GM21529 (cell line): ENCODE results near the gene WDR54.
A peak's percentile ranks its signal among the peaks of the same experiment; 100 is the strongest.

ENCODE experiments used
- ATAC-seq: cut with Tn5 transposase; IDR thresholded peaks from one replicate; pipeline ENCODE4 v1.9.1; 2021; ENCODE audit not compliant: unreplicated experiment

WDR54 gene, protein sequence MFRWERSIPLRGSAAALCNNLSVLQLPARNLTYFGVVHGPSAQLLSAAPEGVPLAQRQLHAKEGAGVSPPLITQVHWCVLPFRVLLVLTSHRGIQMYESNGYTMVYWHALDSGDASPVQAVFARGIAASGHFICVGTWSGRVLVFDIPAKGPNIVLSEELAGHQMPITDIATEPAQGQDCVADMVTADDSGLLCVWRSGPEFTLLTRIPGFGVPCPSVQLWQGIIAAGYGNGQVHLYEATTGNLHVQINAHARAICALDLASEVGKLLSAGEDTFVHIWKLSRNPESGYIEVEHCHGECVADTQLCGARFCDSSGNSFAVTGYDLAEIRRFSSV

DNA sequence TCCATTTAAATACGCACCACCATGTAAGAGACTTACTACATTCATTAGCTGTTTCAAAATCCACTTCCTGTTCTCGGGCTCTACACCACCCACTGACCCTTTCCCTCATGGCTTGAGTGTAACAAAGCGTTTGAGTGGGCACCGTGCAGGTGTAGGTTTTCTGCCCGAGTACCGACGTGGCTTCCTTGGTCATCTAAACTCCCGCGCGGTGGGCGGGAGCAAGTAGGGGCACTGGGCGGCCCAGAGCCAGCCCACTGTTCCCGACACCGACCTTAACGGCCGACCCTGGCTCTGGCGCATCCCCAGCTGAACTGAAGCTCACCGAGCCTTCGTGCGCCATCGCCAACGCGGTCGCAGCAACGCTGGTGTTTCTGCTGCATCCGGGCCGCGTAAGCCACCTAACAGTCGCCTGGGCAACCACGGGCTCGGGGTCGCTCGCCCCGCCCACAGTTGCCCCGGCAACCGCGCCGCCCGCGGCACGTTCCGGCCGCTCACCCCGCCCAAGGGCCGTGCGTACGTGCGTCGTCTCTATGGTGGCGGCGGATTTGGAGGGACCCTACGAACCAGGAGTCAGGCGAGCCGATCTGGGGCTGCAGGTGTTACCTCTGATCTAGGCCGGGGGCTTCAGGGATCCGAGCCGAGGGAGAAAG is at the start of gene WDR54, which contains the start of gene C2orf81:
TSS of gene WDR54 (plus strand) at position 510 of the 650 bp plus-strand sequence. CDS start 424 bp downstream, outside the sequence.
TSS of gene C2orf81 (minus strand) at position 399 of the 650 bp plus-strand sequence. CDS start at position 340, 59 bp downstream.
- peak; percentile 92 for ATAC-seq

DNA sequence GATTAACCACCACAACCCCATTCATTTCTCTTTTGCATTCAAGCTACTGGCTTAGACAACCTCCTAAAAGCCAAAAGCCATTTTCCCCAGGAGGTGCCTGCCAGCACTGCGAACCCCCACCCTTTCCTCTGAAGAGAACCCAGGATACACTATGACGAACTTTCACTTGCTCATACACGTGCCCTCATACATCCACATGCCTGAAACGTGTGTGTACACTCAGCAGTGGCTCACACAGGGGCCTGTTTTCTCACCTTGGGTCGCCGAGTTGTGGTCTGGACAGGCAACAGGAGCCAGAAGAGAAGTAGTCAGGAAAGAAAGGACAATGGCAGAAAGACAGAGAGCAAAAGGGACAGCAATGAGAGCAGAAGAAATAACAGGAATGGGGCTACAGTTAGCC is 48.9 kb upstream of the WDR54 start:
- no peak for ATAC-seq

DNA sequence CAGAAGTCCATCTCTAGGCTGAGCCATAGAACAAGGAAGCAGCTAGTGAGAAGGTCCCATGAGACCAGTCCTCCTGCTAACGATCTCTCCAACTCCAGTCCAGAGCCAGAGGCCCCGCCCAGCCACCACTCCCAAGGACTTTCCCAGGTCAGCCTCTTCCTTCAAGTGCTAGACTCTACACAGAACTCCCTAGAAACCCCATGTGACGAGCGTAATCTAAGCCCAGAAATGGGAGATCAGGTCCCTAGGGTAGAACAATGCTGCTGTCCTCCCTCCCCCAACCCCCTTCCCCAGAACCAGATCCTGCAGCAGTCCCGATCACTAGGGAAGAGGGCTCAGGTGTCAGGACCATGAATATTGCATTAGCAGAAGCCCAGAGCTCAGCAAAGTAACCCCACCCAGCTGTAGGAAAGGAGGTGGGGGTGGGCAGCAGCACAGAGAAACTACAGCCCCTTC is 48.3 kb upstream of the WDR54 start:
- ATAC-seq: no peak

DNA sequence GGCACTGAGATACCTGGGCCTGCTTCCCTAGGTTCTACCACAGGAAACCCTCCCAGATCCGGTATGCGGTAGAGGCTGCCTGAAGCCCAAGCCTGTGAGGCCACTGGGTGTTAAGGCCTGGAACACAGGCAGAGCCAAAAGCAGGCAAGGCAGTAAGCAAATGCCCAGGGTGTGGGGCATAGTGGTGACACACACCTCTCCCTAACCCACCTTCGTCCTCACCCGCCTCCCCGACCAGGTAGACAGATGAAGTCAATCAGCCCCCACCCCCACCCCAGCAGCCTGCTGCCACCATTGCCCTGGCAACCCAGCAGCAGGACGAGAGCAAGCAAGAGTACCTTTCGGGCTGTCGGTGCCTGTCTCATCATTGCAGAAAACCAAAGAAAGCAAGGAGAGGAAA is 47.5 kb upstream of the WDR54 start:
- ATAC-seq: no peak

DNA sequence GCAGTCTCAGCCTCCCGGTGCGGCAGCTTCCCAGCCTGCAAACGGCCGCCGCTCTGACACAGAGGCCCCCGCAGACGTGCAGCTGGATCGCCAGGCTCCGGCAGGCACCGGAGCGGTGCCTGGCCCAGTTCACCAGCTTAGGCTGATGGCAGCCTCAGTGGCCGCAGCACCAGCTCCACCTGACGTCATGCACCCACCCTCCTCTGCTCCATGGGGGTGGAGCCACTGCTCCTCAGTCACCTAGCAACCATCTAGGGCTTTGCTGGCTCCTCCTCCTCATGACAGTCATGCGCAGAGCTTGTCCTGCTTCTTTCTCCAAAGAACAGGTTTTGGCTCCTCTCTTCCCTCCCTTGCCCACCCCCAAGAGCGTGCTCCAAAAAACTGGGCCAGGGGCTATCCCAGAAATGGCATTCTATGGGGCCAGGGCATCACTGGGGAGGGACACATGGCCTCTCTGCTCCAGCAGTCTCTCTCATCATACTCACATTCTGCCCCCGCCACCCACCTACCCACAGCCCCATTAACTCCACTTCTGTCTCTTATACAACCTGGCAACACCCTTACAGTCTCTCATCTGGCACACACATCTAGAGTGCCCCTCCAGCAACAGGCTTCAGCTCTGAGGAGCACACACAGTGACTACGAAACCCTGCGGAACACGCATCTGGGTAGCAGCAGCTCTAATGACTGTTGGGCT is 46.9 kb upstream of the WDR54 start:
- no peak for ATAC-seq

DNA sequence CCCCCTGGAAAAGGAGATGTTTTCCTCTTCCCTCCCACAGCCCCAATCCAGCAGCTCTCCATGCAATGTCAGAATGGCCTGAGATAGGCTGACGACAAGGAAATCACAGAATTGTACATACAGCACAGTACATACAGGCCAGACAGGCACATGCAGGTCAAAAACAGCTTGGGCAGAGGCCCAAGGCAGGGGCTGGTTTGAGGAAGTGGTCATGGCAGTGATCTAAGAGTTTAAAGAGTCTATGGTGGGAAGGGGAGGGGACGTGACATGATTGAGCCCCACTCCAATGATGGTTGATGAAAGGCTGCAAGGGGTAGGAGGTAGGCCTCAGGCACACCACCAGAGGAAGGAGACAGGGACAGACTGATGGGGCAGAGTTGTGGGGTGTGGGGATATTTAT is 45.7 kb upstream of the WDR54 start:
- ATAC-seq: no peak

DNA sequence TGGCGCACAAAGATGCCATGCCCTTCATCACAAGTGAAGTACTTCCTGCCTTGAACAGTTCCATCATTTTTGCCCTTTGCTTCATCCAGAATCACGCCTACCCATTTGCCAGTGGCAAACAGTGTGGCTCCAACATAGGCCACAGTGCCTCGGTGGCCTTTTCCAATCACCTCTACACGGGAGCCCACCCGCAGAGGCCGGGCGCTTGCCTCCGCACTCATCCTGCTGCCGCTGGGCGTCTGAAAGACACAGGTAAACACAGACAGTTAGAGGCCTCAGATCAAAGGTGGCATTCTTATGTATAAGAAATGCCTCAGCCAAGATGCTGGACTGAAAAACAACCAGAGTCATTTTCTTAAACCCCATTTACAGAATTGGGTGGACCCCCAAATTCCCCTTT is 43.5 kb upstream of the WDR54 start:
- no peak for ATAC-seq

DNA sequence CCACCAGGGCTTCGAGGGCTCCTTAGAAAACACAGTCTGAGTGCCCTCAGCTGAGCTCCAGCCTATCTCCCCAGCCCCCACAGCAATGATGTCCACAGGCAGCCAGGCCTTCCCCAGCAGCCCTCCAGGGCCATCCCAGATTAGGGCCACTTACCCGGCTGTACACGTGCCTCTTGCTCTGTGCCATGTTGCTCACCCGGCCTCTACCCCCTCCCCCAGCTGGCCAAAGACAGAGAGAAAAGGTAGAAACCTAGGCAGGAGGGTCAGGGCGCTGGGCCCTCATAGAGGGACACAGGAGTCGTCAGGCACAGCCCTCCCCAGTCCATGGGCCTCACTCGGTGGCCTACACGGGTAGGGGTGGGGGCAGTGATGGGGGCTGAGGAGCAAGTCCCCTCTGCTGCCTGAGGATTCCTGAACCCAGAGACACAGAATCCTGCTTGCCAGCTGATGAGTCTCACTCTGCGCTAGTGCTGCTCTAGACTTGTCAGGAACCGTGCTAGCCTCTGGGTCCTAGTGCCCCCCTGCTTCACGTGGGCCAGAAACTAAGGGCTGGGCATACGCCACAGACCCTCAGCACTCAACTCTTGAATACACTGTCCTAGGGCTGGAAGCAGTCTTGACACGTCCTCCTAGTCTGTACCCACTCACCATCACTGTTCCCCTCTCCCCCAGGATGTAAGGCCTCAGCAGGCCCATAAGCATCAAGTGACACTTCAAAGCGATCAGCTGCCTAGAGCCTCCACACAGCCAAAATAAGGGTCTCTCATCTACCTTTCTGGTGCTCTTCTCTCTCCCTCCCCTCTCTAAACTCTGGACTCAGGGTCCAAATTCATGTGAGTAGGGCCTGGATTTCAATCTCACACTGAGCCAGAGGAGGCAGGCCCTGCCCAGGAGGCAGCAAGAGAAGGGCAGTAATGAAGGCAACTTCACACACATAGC is 41.4 kb upstream of the WDR54 start, which contains the start of gene DCTN1:
TSS of gene DCTN1 (minus strand) at position 461 of the 939 bp plus-strand sequence. CDS start at position 187, 274 bp downstream.
- ATAC-seq: no peak

DNA sequence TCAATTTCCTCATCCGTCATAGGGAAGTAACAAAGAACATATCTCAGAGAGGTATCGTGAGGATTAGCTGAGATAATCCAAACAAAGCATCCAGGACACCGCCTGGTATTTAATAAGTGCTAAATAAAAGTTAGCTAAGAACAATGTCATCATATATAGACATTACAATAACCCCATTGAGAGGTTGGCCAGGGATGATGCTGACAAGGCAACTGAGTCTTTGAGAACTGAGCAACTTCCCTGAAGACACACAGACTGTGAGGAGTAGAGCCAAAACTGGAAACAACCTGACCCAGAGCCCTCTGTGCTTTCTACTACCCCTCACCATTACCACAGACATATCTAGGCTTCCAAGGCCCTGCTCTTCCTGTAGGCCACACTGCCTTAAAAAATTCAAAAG is 39.8 kb upstream of the WDR54 start:
- no peak for ATAC-seq

DNA sequence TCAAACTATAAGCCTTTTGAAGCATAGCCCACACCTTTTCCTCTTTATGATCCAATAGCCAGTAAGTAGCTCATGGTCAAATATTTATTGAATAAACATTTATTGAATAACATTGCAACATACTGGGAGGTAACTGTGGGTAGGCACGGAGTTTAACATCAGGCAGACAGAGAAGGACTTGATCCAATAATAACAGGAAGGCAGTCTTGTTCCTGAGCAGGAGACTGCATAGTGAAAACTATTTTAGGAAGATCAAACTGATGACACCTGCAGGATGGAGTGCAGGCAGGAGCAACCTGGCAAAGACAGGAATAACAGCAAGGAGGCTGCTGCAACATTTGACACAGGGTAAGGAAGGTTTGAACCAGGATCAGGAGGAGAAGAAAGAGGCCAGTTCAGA is 38.3 kb upstream of the WDR54 start:
- ATAC-seq: no peak

DNA sequence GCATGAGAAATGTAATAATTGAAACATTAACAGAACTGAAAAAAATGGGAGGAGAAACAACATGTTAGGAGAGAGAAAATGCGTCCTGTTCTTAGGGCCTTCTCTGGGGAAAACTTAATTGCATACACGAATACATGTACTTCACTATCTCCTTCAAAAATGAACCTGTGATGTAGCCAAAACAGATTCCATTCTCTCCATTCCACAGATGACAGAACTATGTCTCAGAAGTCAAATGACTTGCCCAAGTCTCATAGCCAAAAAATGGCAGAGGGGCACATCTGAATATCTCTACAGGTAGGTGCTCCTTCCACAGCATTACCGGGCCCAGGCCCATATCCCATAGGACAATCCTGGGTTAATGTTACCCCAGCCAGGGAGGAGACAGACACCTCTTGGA is 37.5 kb upstream of the WDR54 start:
- ATAC-seq: no peak

DNA sequence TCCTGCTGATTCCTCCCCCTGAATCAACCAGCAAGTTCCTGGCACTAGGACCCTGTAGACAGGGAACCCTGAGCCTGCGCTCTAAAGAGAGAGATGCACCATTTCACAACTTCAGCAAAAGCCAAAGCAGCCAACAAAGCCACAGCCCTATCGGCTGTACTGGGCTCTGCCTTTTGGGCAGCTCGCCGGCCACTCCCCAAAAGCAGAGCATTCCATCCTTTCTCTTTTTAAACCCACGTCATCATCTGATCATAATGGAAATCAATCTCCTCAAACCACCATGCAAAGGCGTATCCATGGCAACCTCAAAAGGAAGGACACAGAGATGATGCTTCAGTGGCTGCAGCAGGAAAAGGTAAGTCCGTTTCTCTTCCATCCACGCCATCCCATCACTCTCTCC is 36.1 kb upstream of the WDR54 start:
- no peak for ATAC-seq

DNA sequence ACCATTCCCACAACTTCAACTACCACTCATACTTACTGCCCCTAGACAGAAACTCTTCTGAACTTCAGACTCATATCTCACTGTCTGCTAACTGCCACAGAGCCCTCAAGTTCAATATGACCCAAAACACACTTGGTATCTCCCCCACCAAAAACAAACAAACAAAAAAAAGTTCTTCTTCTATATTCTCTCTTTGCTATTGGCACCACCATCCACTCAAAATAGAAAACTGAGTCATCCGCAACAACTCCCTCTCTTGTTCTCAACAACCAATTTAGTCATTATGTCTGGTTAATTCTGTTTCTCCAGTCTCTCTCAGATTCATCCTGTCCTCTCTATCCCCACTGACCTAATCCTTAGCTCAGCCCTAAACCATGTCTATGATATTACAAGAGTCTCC is 34.2 kb upstream of the WDR54 start:
- ATAC-seq: no peak

DNA sequence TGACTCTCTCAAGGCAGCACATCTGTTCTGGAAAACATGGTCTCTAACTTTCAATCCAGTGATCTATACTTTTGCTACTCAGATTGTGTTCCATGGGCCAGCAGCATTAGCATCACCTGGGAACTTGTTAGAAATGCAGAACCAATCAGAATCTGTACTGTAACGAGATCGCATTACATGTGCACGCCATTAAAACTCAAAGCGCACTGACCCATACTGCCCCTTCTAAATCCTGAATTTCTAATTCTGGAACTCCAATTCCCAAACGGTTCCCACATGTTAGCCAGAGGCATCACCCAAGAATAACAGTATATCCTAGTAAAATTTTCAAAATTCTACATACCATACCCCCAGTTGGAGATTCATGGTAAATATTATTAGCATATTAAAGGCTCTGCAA is 30.9 kb upstream of the WDR54 start:
- no peak for ATAC-seq

DNA sequence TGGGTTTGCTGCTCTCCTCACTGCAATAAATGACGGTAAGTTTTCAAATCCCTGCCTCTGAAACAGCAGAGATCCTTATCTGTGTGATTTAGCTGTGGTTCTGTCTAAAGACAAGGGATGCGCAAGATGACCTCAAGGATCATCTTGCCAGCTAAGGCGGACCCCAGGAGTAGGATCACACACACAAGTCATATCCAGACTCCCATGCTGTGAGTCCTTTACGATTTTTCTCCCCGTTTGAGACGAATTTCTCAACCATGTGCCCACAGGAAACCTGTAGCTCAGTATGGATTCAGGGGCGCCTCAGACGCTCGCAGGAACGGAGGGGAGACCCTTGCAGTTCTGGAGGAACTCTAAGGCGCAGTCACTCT is 30.3 kb upstream of the WDR54 start:
- peak; percentile 38 for ATAC-seq

DNA sequence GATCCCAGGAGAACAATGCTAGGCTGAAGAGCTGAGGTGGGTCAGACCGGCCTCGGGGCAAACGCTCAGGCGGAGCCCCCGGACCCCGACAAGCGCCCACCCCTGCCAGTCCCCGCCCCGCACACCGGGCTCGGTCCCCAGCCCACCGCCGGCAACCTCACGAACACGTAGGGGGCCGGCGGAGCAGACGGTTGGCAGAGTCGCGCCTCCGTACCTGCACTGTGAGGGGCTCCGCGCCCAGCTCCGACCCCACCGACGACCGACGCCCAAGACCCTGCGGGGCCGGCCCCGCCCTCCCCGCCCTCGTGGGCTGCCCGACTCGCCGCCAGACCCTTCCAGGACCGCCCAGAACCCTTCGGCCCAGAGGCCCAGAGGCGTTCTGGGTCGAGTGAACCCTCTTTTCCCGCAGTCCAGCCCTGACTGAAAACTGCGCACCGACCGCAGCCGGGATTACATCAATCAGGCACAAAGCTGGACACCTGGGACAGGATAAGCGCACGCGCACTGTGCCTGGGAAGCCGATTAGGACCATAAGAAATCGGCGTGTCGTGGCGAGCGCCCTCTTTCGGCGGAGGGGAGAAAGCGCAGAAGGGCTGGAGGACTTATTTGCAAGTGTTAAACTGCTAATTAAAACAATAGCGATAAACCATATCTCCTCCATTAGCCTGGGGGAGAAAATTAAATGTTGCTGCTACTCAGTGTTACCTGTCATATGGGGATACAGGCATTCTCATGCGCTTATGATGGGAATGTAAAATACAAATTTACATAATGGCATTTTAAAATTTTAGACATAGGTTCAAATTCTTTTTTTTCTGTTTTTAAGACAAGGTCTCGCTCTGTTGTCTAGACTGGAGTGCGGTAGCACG is 29.7 kb upstream of the WDR54 start:
- peak; percentile 70 for ATAC-seq

DNA sequence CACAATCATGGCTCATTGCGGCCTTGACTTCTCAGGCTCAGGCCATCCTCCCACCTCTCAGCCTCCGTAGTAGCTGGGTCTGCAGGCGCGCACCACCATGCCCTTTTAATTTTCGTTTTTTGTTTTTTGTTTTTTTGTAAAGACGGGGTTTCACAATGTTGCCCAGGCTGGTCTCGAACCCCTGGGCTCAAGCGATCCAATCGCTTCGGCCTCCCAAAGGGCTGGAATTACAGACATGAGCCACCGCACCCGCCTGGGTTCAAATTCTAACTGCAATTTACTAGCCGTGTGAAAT is 29.1 kb upstream of the WDR54 start:
- no peak for ATAC-seq

DNA sequence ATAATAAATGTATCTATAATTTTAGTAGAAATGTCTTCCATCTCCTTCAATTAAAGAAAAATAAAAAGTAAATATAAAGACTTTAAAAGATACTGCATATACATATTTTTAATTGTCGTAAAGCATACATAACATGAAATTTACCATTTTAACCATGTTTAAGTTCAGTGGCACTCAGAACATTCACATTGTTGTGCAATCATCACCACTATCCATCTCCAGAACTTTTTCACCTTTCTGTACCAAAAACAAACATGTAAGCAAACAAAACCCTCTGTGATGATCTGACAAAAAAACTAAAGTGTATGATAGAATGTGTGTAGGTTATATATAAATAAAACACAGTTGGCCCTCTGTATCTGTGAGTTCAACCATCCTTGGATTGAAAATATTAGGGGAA is 28.0 kb upstream of the WDR54 start:
- ATAC-seq: no peak

DNA sequence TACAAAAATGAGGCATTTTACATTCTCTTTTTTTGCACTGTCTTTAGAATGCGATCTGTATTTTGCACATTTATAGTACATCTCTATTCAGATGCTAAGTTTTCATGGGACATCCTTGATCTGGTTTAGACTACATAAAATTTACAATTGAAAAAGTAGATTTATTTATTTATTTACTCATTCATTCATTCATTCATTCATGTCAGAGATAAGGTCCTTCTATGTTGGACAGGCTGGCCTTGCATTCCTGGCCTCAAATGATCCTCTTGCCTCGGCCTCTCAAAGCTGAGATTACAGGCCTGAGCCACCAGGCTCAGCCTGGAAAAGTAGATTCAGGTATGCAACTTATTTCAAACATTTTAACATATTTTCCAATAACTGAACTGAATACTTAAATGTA is 25.4 kb upstream of the WDR54 start:
- ATAC-seq: no peak

DNA sequence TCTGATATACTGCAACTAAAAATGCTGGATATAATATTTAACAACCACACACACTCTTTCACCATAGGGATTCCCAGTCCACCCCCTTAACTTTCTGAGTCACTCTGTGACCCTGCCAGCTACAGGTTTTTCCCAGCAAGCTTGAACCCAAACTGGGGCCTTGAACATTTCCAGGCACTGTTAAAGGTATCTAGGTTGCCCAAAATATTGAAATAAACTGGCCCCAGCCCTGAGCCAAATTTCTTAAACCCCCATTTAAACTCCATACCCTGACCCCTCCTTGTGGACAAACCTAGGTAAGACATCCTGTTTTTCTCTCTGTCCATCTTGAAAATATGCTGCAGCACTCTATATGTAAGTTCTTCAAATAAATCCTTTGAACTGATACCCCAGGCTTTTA is 21.7 kb upstream of the WDR54 start:
- ATAC-seq: no peak
